BE2C (cell line): ENCODE results near the gene KCNK2.

Experiments used
- DNase-seq: peaks from one replicate; pipeline ENCODE4 v3.0.0-alpha.2; 2020
- H3K27me3 ChIP-seq: fragments of 250-450 bp; sonication (Bioruptor Pico); 2 replicates; pipeline ENCODE4 v1.5.1; 2020; ENCODE audit warnings: mild to moderate bottlenecking
- H3K36me3 ChIP-seq: fragments of 250-450 bp; sonication (Bioruptor Pico); 2 replicates; pipeline ENCODE4 v1.5.1; 2020; ENCODE audit warnings: mild to moderate bottlenecking
- H3K4me1 ChIP-seq: fragments of 250-450 bp; sonication (Bioruptor Pico); 2 replicates; pipeline ENCODE4 v1.5.1; 2020
- H3K4me3 ChIP-seq: 2 replicates; pipeline ENCODE4 v1.5.1; 2011; ENCODE audit warnings: low read depth, low read length
- H3K9me3 ChIP-seq: fragments of 250-450 bp; sonication (Bioruptor Pico); 2 replicates; pipeline ENCODE4 v1.5.1; 2020
- TF ChIP-seq, protein P1 (sequence below): IDR thresholded peaks from 2 replicates; pipeline ENCODE4 v1.5.1; 2012; ENCODE audit warnings: mild to moderate bottlenecking, low read depth, low read length

The KCNK2 gene

GRCh38 chr1:215137985-215138384, 55.4 kb downstream of the KCNK2 start:
- TF ChIP-seq, protein P1, sequence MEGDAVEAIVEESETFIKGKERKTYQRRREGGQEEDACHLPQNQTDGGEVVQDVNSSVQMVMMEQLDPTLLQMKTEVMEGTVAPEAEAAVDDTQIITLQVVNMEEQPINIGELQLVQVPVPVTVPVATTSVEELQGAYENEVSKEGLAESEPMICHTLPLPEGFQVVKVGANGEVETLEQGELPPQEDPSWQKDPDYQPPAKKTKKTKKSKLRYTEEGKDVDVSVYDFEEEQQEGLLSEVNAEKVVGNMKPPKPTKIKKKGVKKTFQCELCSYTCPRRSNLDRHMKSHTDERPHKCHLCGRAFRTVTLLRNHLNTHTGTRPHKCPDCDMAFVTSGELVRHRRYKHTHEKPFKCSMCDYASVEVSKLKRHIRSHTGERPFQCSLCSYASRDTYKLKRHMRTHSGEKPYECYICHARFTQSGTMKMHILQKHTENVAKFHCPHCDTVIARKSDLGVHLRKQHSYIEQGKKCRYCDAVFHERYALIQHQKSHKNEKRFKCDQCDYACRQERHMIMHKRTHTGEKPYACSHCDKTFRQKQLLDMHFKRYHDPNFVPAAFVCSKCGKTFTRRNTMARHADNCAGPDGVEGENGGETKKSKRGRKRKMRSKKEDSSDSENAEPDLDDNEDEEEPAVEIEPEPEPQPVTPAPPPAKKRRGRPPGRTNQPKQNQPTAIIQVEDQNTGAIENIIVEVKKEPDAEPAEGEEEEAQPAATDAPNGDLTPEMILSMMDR, result no peak
- DNase-seq, result no peak
- Histone ChIP-seq H3K27me3 (no peaks in the 10 kb centered on the region), H3K9me3 (no peaks in the 10 kb centered on the region), H3K4me1 (no peaks in the 10 kb centered on the region), H3K4me3 (no peak overlapping the region), H3K36me3 (no peaks in the 10 kb centered on the region)

DNA sequence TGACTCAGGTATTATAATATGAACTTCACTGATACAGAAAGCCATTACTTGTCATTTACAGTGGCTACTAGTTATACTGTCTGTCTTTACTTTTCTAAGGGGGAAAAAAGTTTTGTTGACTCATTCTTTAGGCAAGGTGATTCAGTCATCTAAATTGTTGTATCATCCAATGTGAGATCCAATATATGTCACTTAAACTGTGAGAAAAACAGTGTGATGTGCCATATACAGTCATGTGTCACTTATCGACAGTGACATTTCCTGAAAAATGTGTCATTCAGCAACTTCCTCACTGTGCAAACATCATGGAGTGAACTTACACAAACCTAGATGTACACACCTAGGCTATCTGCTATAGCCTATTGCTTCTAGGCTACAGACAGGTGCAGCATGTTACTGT, 57.6 kb downstream of the KCNK2 start:
- DNase-seq, result no peak
- Histone ChIP-seq H3K4me3 (no peak overlapping the region), H3K36me3 (no peaks in the 10 kb centered on the region), H3K4me1 (no peaks in the 10 kb centered on the region), H3K27me3 (no peaks in the 10 kb centered on the region), H3K9me3 (no peaks in the 10 kb centered on the region)
- TF ChIP-seq, protein P1, result no peak

- TF ChIP-seq, protein P1, result no peak
- DNase-seq, result no peak
- no peak overlapping the region for H3K4me3 ChIP-seq
- H3K4me1 ChIP-seq, result no peaks in the 10 kb centered on the region
- H3K27me3 ChIP-seq, result no peaks in the 10 kb centered on the region
- H3K36me3 ChIP-seq, result no peaks in the 10 kb centered on the region
- H3K9me3 ChIP-seq, result no peaks in the 10 kb centered on the region
These were observed 58.9 kb downstream of the KCNK2 start for GRCh38 chr1:215141460-215141859.

DNA sequence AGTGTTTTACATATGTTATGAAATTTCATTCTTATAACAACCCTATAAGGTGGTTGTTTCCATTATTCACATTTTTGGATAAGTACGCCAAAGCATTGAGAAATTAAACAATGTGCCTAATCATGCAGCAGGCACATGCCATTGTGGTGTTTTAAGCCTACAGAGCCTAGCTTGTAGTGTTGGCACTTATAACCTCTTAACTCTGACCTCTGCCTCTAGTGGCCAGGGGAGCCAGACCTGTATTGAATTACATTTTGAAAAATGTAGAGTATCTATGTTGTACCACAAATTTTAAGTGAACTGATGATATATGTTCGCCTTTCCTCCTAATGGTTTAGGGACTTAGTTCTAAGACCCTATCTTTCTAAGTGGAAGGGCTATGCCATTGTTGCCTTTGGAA, 61.0 kb downstream of the KCNK2 start:
- Histone ChIP-seq H3K27me3 (no peaks in the 10 kb centered on the region), H3K4me3 (no peak overlapping the region)
- TF ChIP-seq, protein P1, result no peak

DNA sequence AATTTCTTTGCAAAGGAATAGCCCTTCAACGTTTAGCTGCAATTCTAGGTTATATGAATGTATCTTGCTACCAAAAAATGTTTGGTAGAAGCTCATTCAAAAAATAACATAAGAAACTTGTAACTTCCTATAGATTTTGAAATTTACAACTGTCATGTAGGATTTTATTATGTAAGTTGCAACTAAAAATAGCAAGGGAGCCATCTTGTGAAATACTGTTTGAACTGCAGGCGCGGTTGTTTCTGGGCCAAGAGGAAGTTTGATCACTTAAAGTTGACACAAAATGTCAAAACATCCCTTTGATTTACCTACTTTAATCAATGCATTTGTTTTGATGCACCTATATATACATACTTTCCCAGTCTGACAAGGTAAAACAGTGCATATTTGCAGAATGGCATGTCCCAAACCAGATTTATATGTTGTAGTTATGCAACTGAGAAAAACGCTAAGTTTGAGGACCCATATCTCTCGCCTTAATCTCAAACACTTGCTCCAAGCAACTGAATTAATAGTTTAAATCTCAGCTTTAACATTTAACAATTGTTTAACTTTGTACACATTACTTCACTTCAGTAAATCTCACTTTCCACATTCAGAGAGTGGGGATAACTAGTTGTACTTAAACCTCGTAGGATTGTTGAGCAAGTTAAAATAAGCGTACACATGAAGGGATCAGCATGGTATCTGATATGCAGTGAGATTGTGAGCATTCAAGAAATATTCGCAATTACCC, 63.9 kb downstream of the KCNK2 start:
- peak; percentile 6 for DNase-seq
- Histone ChIP-seq H3K4me3 (no peak overlapping the region), H3K27me3 (no peaks in the 10 kb centered on the region), H3K9me3 (no peaks in the 10 kb centered on the region), H3K36me3 (no peaks in the 10 kb centered on the region), H3K4me1 (no peaks in the 10 kb centered on the region)
- TF ChIP-seq, protein P1, result peak; percentile 48

More for the DNA sequence above, 61.0 kb downstream of the KCNK2 start:
- H3K36me3 ChIP-seq, result no peaks in the 10 kb centered on the region
- no peaks in the 10 kb centered on the region for H3K9me3 ChIP-seq
- DNase-seq, result no peak
- H3K4me1 ChIP-seq, result no peaks in the 10 kb centered on the region

GRCh38 chr1:215147024-215147423, 64.5 kb downstream of the KCNK2 start:
- Histone ChIP-seq H3K4me3 (no peak overlapping the region), H3K36me3 (no peaks in the 10 kb centered on the region), H3K27me3 (no peaks in the 10 kb centered on the region), H3K9me3 (no peaks in the 10 kb centered on the region), H3K4me1 (no peaks in the 10 kb centered on the region)
- TF ChIP-seq, protein P1, result no peak
- no peak for DNase-seq
